Measurements from ENCODE around the gene METTL27. TPM values are rescaled to one million over a fixed set of nuclear protein-coding genes. Genes with fewer than 3 reads are reported as not detected.

METTL27 gene
- polyA plus RNA-seq, 4 donors, result 1.8 to 19.0 (median 6.2) TPM

Other genes starting within 250 kb of the METTL27 start
- gene MLXIPL, start 218.0 kb downstream of the METTL27 start, polyA plus RNA-seq (ENCODE audit: insufficient read length in 4 of 4), result 1 to 10 TPM; 1.5 to 9.5 (median 3.4) TPM
- gene VPS37D, start 174.7 kb downstream of the METTL27 start, polyA plus RNA-seq (ENCODE audit: insufficient read length in 4 of 4), result 10 to 100 TPM in 2 of 4 donors, 1 to 10 TPM in 2; 7.0 to 18.1 (median 10.6) TPM
- gene DNAJC30, start 159.1 kb downstream of the METTL27 start, polyA plus RNA-seq (ENCODE audit: insufficient read length in 4 of 4), result 10 to 100 TPM in 3 of 4 donors, 1 to 10 TPM in 1; 8.3 to 12.0 (median 11.1) TPM
- gene BUD23, start 158.9 kb downstream of the METTL27 start, polyA plus RNA-seq (ENCODE audit: insufficient read length in 4 of 4), result 10 to 100 TPM; 65.4 to 98.8 (median 80.8) TPM
- gene STX1A, start 122.8 kb downstream of the METTL27 start, polyA plus RNA-seq (ENCODE audit: insufficient read length in 4 of 4), result 10 to 100 TPM in 1 of 4 donors, 1 to 10 TPM in 3; 7.1 to 16.1 (median 7.6) TPM
- gene ABHD11, start 103.7 kb downstream of the METTL27 start, polyA plus RNA-seq (ENCODE audit: insufficient read length in 4 of 4), result 10 to 100 TPM in 3 of 4 donors, 1 to 10 TPM in 1; 9.0 to 35.1 (median 24.6) TPM
- gene CLDN3, start 72.2 kb downstream of the METTL27 start, polyA plus RNA-seq (ENCODE audit: insufficient read length in 4 of 4), result 10 to 100 TPM in 3 of 4 donors, 1 to 10 TPM in 1; 1.8 to 62.9 (median 28.5) TPM
- 100 to 1,000 TPM in 1 of 4 donors, 10 to 100 TPM in 2, 1 to 10 TPM in 1; 3.7 to 111 (median 66.3) TPM for gene CLDN4, start 11.5 kb downstream of the METTL27 start, polyA plus RNA-seq (ENCODE audit: insufficient read length in 4 of 4)
- not detected for gene TMEM270, start 18.6 kb upstream of the METTL27 start, polyA plus RNA-seq (ENCODE audit: insufficient read length in 4 of 4)
- gene ELN, start 185.7 kb upstream of the METTL27 start, polyA plus RNA-seq (ENCODE audit: insufficient read length in 4 of 4), result 100 to 1,000 TPM in 2 of 4 donors, 10 to 100 TPM in 2; 63.7 to 549 (median 104) TPM
- gene LIMK1, start 241.3 kb upstream of the METTL27 start, polyA plus RNA-seq (ENCODE audit: insufficient read length in 4 of 4), result 10 to 100 TPM; 22.4 to 26.2 (median 23.1) TPM